ENCODE results near the gene GATA6.

GATA6 gene

GRCh38 chr18:22226801-22227200, 57.4 kb downstream of the GATA6 start:
- Histone ChIP-seq H3K4me1 (ENCODE audit: insufficient read depth, low read length) (peaks cover 6% of the 10 kb centered on the region), H3K27ac (ENCODE audit: low read length) (no peak overlapping the region), H3K4me3 (ENCODE audit: low read depth in 1 of 2, low read length in 2 of 2) (no peak overlapping the region), H3K4me2 (ENCODE audit: insufficient read depth, low read length) (no peak overlapping the region), H3K9me3 (ENCODE audit: insufficient read depth, low read length, severe bottlenecking) (no peaks in the 10 kb centered on the region), H3K27me3 (ENCODE audit: insufficient read depth, low read length, poor library complexity) (no peaks in the 10 kb centered on the region), H3K36me3 (ENCODE audit: insufficient read depth, low read length) (no peaks in the 10 kb centered on the region), H3K79me2 (ENCODE audit: insufficient read depth, low read length) (no peaks in the 10 kb centered on the region), H2AFZ (ENCODE audit: low read depth, low read length) (no peak overlapping the region), H4K20me1 (ENCODE audit: insufficient read depth, low read length) (no peaks in the 10 kb centered on the region), H3K9ac (ENCODE audit: low read depth, low read length) (no peak overlapping the region)
- ATAC-seq (ENCODE audit: insufficient read depth, low read depth) (no peak), DNase-seq (no peak)
- TF ChIP-seq EZH2 (IDR thresholded peaks at IDR 0.05; ENCODE audit: borderline replicate concordance, low read depth, low read length, severe bottlenecking) (no peak), CTCF (IDR thresholded peaks at IDR 0.05; ENCODE audit: borderline replicate concordance, extremely low read depth, low read length, poor library complexity, severe bottlenecking) (no peak)

GRCh38 chr18:22228976-22229375, 59.6 kb downstream of the GATA6 start:
- H3K27me3 ChIP-seq (ENCODE audit: insufficient read depth, low read length, poor library complexity), result no peaks in the 10 kb centered on the region
- ATAC-seq (ENCODE audit: insufficient read depth, low read depth), result no peak
- H3K4me2 ChIP-seq (ENCODE audit: insufficient read depth, low read length), result no peak overlapping the region
- no peaks in the 10 kb centered on the region for H3K36me3 ChIP-seq (ENCODE audit: insufficient read depth, low read length)
- H4K20me1 ChIP-seq (ENCODE audit: insufficient read depth, low read length), result no peaks in the 10 kb centered on the region
- no peak overlapping the region for H2AFZ ChIP-seq (ENCODE audit: low read depth, low read length)
- no peaks in the 10 kb centered on the region for H3K79me2 ChIP-seq (ENCODE audit: insufficient read depth, low read length)
- no peak for DNase-seq
- no peaks in the 10 kb centered on the region for H3K9me3 ChIP-seq (ENCODE audit: insufficient read depth, low read length, severe bottlenecking)
- TF ChIP-seq CTCF (IDR thresholded peaks at IDR 0.05; ENCODE audit: borderline replicate concordance, extremely low read depth, low read length, poor library complexity, severe bottlenecking), result no peak
- TF ChIP-seq EZH2 (IDR thresholded peaks at IDR 0.05; ENCODE audit: borderline replicate concordance, low read depth, low read length, severe bottlenecking), result no peak
- H3K9ac ChIP-seq (ENCODE audit: low read depth, low read length), result no peak overlapping the region
- no peak overlapping the region for H3K4me3 ChIP-seq (ENCODE audit: low read depth in 1 of 2, low read length in 2 of 2)
- H3K4me1 ChIP-seq (ENCODE audit: insufficient read depth, low read length), result no peaks in the 10 kb centered on the region
- H3K27ac ChIP-seq (ENCODE audit: low read length), result no peak overlapping the region

- Histone ChIP-seq H3K4me2 (ENCODE audit: insufficient read depth, low read length) (no peak overlapping the region), H3K79me2 (ENCODE audit: insufficient read depth, low read length) (no peaks in the 10 kb centered on the region), H2AFZ (ENCODE audit: low read depth, low read length) (no peak overlapping the region), H3K27ac (ENCODE audit: low read length) (no peak overlapping the region), H3K9me3 (ENCODE audit: insufficient read depth, low read length, severe bottlenecking) (no peaks in the 10 kb centered on the region), H3K27me3 (ENCODE audit: insufficient read depth, low read length, poor library complexity) (no peaks in the 10 kb centered on the region), H4K20me1 (ENCODE audit: insufficient read depth, low read length) (no peaks in the 10 kb centered on the region), H3K4me3 (ENCODE audit: low read depth in 1 of 2, low read length in 2 of 2) (no peak overlapping the region), H3K36me3 (ENCODE audit: insufficient read depth, low read length) (no peaks in the 10 kb centered on the region), H3K4me1 (ENCODE audit: insufficient read depth, low read length) (no peaks in the 10 kb centered on the region), H3K9ac (ENCODE audit: low read depth, low read length) (no peak overlapping the region)
- TF ChIP-seq CTCF (IDR thresholded peaks at IDR 0.05; ENCODE audit: borderline replicate concordance, extremely low read depth, low read length, poor library complexity, severe bottlenecking), result no peak
- DNase-seq (no peak), ATAC-seq (ENCODE audit: insufficient read depth, low read depth) (no peak)
Measured at GRCh38 chr18:22229456-22230124, 60.2 kb downstream of the GATA6 start.
